ENCODE measurements around the gene RHOT2. TPM values are rescaled to one million over a fixed set of nuclear protein-coding genes. Genes with fewer than 3 reads are reported as not detected.

RHOT2 gene
- total RNA-seq, 1 donor from 2014 or later, result 68.0 TPM

DNA sequence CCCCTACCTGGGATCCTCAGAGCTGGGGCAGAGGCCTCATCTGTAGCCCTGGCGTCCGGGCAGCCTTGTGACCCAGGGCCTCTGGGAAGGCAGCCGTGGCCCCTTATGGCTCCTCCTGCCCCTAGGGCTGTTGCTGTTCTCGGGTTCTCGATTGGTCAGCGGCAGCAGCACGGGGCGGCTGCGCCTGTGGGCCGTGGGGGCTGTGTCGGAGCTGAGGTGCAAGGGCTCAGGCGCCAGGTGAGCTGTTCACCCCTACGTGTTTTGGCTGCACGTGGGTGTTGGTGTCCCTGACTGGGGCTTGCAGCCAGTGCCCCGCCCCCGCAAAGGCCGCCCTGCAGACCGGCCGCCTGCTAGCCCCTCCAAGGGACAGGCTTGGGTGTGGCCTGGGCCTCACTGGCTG is 5.8 kb upstream of the RHOT2 start:
- no peaks in the 10 kb centered on the region for H3K27me3 ChIP-seq (ENCODE audit: control insufficient read depth, insufficient read depth, low read length)
- TF ChIP-seq, protein P1, sequence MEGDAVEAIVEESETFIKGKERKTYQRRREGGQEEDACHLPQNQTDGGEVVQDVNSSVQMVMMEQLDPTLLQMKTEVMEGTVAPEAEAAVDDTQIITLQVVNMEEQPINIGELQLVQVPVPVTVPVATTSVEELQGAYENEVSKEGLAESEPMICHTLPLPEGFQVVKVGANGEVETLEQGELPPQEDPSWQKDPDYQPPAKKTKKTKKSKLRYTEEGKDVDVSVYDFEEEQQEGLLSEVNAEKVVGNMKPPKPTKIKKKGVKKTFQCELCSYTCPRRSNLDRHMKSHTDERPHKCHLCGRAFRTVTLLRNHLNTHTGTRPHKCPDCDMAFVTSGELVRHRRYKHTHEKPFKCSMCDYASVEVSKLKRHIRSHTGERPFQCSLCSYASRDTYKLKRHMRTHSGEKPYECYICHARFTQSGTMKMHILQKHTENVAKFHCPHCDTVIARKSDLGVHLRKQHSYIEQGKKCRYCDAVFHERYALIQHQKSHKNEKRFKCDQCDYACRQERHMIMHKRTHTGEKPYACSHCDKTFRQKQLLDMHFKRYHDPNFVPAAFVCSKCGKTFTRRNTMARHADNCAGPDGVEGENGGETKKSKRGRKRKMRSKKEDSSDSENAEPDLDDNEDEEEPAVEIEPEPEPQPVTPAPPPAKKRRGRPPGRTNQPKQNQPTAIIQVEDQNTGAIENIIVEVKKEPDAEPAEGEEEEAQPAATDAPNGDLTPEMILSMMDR (IDR thresholded peaks at IDR 0.05; ENCODE audit: insufficient read depth, low read length, poor library complexity, severe bottlenecking), result no peak
- no peak overlapping the region for H3K4me3 ChIP-seq (ENCODE audit: low read depth, low read length)
- DNase-seq (ENCODE audit: low read depth), result no peak
- H3K36me3 ChIP-seq (ENCODE audit: control insufficient read depth, insufficient read depth, low read length), result no peaks in the 10 kb centered on the region

- no peak overlapping the region for H3K4me3 ChIP-seq (ENCODE audit: low read depth, low read length)
- H3K36me3 ChIP-seq (ENCODE audit: control insufficient read depth, insufficient read depth, low read length), result no peaks in the 10 kb centered on the region
- H3K27me3 ChIP-seq (ENCODE audit: control insufficient read depth, insufficient read depth, low read length), result no peaks in the 10 kb centered on the region
- TF ChIP-seq, protein P1 (IDR thresholded peaks at IDR 0.05; ENCODE audit: insufficient read depth, low read length, poor library complexity, severe bottlenecking), result no peak
- DNase-seq (ENCODE audit: low read depth), result no peak
These were observed 5.3 kb upstream of the RHOT2 start for GRCh38 chr16:662597-662996.

GRCh38 chr16:666572-666971 is 1.4 kb upstream of the RHOT2 start:
- Histone ChIP-seq H3K27me3 (ENCODE audit: control insufficient read depth, insufficient read depth, low read length) (no peaks in the 10 kb centered on the region), H3K36me3 (ENCODE audit: control insufficient read depth, insufficient read depth, low read length) (no peaks in the 10 kb centered on the region), H3K4me3 (ENCODE audit: low read depth, low read length) (no peak overlapping the region)
- TF ChIP-seq, protein P1 (IDR thresholded peaks at IDR 0.05; ENCODE audit: insufficient read depth, low read length, poor library complexity, severe bottlenecking), result no peak
- no peak for DNase-seq (ENCODE audit: low read depth)

DNA sequence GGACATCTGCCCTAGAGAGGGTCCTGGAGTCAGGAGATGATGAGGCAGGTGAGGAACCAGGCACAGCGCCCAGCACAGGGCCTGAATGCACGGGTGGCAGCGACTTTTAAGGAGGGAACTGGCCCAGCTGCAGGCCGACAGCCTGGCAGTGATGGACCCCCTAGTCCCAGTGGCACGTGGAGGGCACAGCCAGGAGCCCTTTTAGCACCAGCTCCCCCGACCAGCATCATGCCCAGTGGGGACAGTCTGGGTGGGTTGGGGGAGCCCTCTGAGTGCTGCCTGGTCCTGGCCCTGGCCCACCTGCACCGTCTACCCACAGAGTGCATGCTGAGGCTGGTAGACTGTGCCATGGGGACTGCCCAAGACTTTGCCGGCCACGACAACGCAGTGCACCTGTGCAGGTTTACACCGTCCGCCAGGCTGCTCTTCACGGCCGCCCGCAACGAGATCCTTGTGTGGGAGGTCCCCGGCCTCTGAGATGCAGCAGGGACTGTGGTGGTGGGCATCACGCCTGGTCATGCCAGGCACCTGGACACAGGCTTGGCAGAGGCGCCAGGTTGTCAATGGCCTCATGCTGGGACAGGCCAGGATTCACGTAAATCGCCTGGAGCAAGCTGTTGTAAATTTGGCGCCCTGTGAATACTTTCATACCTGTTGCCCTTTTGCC is 686 bp upstream of the RHOT2 start:
- Histone ChIP-seq H3K36me3 (ENCODE audit: control insufficient read depth, insufficient read depth, low read length) (no peaks in the 10 kb centered on the region), H3K27me3 (ENCODE audit: control insufficient read depth, insufficient read depth, low read length) (no peaks in the 10 kb centered on the region), H3K4me3 (ENCODE audit: low read depth, low read length) (no peak overlapping the region)
- no peak for DNase-seq (ENCODE audit: low read depth)
- TF ChIP-seq, protein P1 (IDR thresholded peaks at IDR 0.05; ENCODE audit: insufficient read depth, low read length, poor library complexity, severe bottlenecking), result no peak

GRCh38 chr16:668519-669171 is 713 bp downstream of the RHOT2 start:
- H3K27me3 ChIP-seq (ENCODE audit: control insufficient read depth, insufficient read depth, low read length), result no peaks in the 10 kb centered on the region
- H3K4me3 ChIP-seq (ENCODE audit: low read depth, low read length), result peak overlapping the region; percentile 100
- H3K36me3 ChIP-seq (ENCODE audit: control insufficient read depth, insufficient read depth, low read length), result no peaks in the 10 kb centered on the region
- TF ChIP-seq, protein P1 (IDR thresholded peaks at IDR 0.05; ENCODE audit: insufficient read depth, low read length, poor library complexity, severe bottlenecking), result no peak
- DNase-seq (ENCODE audit: low read depth), result no peak

Measured in kidney epithelial cell (primary cell).